NOMO-1 (cell line): ENCODE data around the gene NIPSNAP2.
"Not testable (repeated sequence)": the region's sequence is repeated elsewhere in the genome, so short reads cannot be mapped to it uniquely, and the experiment has no call there.

ENCODE experiments used
- DNase-seq, 2 experiments: peaks; one replicate each; lab custom pipeline; 2025; ENCODE audit not compliant: unreplicated experiment in 2 of 2; lab: John Stamatoyannopoulos, UW

Gene NIPSNAP2

GRCh38 chr7:56046721-56047445, 82.5 kb downstream of the NIPSNAP2 start:
- DNase-seq = no peak

GRCh38 chr7:56047446-56048116, 83.2 kb downstream of the NIPSNAP2 start:
- DNase-seq = not testable (repeated sequence)

- no peak for DNase-seq
Measured at GRCh38 chr7:56048245-56048644, 83.9 kb downstream of the NIPSNAP2 start.

- DNase-seq = not testable (repeated sequence)
Measured at GRCh38 chr7:56048763-56049162, 84.4 kb downstream of the NIPSNAP2 start.
